Measurements from ENCODE around the gene ARHGAP42. TPM values are rescaled to one million over a fixed set of nuclear protein-coding genes. Genes with fewer than 3 reads are reported as not detected.
A peak's percentile ranks its signal among the peaks of the same experiment; 100 is the strongest.

ARHGAP42 gene
- total RNA-seq, 1 donor from 2014 or later = 45.4 TPM

DNA sequence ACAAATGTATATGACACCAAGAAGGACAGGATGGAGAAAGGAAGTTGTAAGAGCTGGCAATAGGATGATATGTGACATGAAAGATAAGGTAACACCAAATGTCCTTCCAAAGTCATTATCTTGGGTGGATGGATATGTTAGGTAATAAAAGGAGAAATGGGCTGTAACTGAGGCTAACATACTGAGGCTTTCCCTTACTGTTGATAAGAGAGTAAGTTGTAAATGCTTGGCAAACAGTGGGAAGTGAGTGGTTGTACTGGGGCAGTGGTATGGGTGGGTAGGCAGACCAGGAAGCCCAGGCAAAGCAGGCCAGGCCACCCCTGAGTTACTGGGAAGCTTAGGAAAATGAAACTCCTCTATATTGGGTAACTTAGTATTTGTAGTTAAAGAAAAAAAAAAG lies 73.7 kb downstream of the ARHGAP42 start:
- no peak for DNase-seq

- peak; percentile 25 for DNase-seq
Observed at GRCh38 chr11:100761841-100762240, 74.8 kb downstream of the ARHGAP42 start.

DNA sequence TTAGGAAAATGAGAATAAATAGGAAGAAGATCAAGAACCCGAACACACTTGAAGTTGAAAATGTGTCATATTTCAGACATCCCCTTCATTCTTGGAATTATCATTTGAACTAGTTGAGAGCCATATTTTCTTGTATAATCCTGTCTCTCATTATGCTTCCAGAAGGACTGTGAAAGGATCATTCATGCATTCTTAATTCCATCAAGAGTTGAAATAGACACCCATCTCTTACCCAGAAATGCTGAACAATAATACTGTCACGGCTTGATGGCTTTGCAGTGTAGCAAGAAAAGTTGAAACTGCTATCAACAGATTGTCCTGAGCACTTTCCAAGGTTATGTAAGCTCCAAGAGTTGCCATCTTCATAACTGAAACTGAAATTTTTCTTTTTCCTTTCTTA lies 79.7 kb downstream of the ARHGAP42 start:
- no peak for DNase-seq

GRCh38 chr11:100769165-100769564 lies 82.1 kb downstream of the ARHGAP42 start:
- DNase-seq = no peak

DNA sequence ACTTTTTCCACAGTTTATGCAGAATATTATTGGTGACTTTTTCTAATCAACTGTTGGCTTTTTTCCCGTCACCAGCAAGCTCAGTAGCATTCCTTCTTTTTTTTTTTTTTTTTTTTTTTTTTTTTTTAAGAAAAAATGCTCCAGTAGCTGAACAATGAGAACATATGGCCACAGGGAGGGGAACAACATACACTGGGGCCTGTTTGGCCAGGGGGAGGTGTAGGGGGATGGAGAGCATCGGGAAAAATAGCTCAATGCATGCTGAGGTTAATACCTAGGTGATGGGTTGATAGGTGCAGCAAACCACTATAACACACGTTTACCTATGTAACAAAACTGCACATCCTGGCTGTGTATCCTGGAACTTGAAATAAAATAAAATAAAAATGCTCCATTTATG lies 82.5 kb downstream of the ARHGAP42 start:
- DNase-seq = no peak

DNA sequence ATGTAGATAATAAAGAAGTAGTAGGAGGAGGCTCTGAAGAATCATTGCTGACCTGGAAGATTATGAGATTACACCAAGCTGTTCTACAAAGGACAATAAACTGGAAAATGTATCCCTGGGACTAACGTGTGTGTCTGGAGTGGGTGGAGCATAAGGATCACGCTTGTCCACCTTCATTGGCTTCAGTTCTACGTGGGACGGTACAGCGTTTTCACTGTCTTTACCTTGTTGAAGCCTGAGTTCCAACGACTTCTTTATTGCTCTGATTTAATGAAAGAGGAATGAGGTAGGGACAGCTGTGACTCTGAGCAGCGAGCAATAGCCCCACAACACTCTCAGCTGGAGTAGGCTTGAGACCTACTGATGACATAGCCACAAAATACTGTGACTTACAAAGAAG lies 87.0 kb downstream of the ARHGAP42 start:
- no peak for DNase-seq

- no peak for DNase-seq
Observed at GRCh38 chr11:100774859-100775258, 87.8 kb downstream of the ARHGAP42 start.

DNA sequence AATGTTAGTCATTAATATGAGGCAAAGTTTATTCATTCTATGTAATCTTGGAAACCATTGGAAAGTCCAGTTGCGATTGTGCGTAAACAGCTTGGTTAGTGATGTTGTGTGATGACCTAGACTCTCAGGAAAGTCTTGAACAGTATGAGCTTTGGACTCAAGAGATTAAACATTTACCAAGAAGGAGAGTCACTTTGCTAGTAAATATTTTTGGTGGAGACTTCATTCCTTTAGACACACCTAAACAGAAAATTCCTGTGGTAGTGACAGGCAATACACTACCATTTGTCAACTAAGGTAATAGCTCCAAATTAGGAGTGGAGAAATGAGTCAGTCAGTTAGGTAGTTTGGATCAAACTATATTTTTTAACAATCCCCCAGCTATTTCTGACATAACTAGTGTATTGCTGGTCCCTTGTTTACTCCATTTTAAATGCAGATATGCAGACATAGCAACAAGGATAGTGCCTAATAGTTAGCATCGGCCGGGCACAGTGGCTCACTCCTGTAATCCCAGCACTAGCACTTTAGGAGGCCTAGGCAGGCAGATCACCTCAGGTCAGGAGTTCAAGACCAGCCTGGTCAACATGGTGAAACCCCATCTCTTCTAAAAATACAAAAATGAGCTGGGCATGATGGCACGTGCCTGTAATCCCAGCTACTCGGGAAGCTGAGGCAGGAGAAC lies 89.3 kb downstream of the ARHGAP42 start:
- DNase-seq = no peak

GRCh38 chr11:100777103-100777502 lies 90.0 kb downstream of the ARHGAP42 start:
- no peak for DNase-seq

DNA sequence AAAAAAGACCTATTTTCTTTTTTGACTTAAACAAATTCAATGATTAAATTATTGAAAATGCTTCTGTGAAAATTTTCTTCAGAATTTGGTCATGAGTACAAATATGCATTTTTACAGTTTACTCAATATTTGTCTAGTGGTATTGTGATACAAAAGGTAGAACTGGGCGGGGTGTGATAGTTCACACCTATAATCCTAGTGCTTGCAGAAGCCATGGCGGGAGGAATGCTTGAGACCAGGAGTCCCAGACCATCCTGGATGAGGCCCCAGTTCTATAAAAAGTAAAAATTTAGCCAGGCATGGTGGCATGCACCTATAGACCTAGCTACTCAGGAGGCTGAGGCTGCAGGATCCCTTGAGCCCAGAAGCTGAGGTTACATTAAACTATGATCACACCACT lies 90.6 kb downstream of the ARHGAP42 start:
- no peak for DNase-seq

- DNase-seq = no peak
Observed at GRCh38 chr11:100778166-100778785, 91.2 kb downstream of the ARHGAP42 start.

- peak; percentile 39 for DNase-seq
Observed at GRCh38 chr11:100780470-100780869, 93.4 kb downstream of the ARHGAP42 start.

- DNase-seq = no peak
Observed at GRCh38 chr11:100785148-100785983, 98.3 kb downstream of the ARHGAP42 start.

DNA sequence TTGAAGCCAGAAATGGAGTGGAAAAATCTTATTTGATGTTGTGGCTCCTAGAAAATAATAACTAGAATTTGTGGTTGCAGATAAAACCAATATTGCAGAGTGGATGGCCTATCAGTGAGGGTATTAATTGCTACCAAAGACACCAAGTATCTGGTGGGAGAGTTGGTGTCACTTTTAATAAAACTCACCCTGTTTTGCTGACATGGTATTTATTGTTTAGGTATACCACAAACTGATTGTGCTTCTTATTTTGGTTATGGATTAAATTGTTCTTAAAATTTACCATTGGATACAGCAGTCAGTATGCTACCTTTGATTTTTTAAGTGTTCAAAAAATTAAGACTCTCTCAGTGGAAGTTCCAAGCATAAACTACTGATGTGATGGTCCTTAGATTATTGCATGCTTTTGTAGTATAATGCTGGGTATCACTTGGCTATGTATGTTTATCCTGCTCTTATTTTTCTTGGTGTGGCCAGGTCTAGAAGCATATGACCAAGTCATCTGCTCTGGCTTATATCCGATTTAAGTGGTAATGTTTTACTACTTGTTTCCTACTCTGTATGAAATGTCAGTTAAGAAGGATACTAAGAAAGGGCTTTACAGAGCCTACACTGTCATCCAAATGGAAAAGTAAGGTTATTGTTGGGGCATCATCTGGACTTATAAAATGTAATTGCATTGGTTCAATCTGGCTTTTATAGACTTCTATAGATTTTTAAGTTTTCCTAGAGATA lies 101.6 kb downstream of the ARHGAP42 start:
- DNase-seq = no peak

DNA sequence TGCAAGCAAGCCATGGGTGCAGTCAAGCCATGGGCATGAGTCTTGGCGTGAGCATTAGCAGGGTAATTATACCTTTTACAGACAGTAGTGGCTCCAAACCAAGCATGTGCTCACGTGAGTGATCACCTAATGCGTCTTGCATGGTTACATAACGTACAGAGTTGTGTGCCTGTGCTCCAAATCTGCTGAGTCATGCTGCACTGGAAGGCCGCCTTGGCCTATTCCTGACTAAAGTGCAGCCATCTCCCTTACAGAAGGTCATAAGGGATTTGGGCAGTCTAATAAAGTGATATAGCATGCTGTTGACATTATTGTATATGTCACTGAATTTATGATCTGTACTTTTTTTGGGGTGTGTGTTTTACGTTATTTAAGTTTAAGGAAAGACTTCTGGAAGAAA lies 102.4 kb downstream of the ARHGAP42 start:
- DNase-seq = no peak

GRCh38 chr11:100790073-100790472 lies 103.0 kb downstream of the ARHGAP42 start:
- no peak for DNase-seq

GRCh38 chr11:100791103-100791502 lies 104.0 kb downstream of the ARHGAP42 start:
- no peak for DNase-seq

DNA sequence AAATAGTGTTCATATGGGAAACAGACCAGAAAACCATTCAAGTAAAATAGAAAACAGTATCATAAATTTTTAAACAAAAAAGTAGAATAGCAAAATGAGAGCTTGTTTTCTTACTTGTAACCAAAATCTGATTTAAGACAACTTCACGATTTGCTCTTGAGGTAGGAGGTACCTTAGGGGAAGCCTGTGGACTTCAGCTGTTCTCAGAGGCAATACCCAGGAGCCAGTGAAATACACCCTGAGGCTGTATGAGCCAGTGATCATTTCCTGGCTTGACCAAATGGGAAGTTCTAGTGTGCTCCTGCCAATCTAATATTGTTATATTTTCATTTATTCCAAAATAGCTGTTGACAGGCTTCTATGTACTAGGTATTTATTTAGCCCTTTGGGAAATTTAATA lies 104.8 kb downstream of the ARHGAP42 start:
- DNase-seq = no peak

- DNase-seq = no peak
Observed at GRCh38 chr11:100793525-100793924, 106.4 kb downstream of the ARHGAP42 start.

DNA sequence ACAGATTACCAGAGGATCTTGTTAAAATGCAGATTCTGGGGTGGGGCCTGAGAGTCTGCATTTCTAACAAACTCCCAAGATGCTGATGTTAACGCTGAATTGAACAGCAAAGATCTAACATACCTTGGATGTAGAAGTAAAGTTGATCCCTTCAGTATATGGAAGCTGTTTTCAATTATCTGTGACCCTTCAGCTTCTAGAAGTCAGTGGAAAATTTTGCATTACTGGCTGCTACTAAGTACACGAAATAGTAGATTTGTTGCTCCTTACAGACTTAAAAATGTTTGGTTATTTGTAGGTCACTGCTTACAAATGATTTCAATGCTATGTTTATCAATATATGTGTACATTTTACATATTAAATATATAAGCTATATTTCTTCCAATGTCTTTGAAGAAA lies 107.4 kb downstream of the ARHGAP42 start:
- DNase-seq = no peak

DNA sequence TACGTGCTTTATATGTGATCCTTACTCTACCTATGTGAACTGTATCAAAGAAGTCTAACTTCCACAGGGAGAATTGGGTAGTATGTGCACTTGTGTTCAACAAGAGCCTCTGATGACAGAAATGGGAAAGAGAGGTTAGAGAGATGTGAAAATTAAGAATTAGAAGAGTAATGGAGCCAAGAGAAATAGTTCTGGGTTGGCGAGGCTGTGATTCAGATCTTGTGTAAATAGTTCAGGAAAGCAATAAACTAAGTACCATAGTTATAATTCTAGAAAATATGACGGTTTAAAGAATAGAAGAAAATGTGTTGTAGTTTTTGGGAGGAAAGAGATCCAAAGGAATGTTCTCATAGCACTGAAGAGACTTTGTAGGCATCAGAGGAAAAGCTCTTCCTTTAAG lies 112.4 kb downstream of the ARHGAP42 start:
- no peak for DNase-seq

GRCh38 chr11:100800202-100800601 lies 113.1 kb downstream of the ARHGAP42 start:
- no peak for DNase-seq

Measured in tongue (tissue), 2 donors.